Measurements from ENCODE around the gene TMBIM1.

- TF ChIP-seq ESRRA (CRISPR knock-in tag; IDR thresholded peaks at IDR 0.05; ENCODE audit: borderline replicate concordance) (no peak), MXD4 (CRISPR knock-in tag; IDR thresholded peaks at IDR 0.05; ENCODE audit: borderline replicate concordance) (no peak), ZNF532 (CRISPR knock-in tag; IDR thresholded peaks at IDR 0.05; ENCODE audit: borderline replicate concordance) (no peak), TEAD4 (CRISPR knock-in tag; IDR thresholded peaks at IDR 0.05) (no peak), GRHL2 (CRISPR knock-in tag; IDR thresholded peaks at IDR 0.05; ENCODE audit: insufficient replicate concordance, severe bottlenecking) (no peak), CTCF (IDR thresholded peaks at IDR 0.05) (no peak), SMAD4 (CRISPR knock-in tag; IDR thresholded peaks at IDR 0.05) (no peak), ATF6 (CRISPR knock-in tag; IDR thresholded peaks at IDR 0.05) (no peak), E2F5 (CRISPR knock-in tag; IDR thresholded peaks at IDR 0.05) (no peak), PREB (CRISPR knock-in tag; IDR thresholded peaks at IDR 0.05; ENCODE audit: borderline replicate concordance) (no peak), ZNF396 (CRISPR knock-in tag; IDR thresholded peaks at IDR 0.05; ENCODE audit: borderline replicate concordance) (no peak), FOXP1 (CRISPR knock-in tag; IDR thresholded peaks at IDR 0.05; ENCODE audit: borderline replicate concordance) (no peak), ZNF232 (CRISPR knock-in tag; IDR thresholded peaks at IDR 0.05) (no peak), CREB1 (CRISPR knock-in tag; IDR thresholded peaks at IDR 0.05) (no peak)
Observed at GRCh38 chr2:218331745-218332144, 39.4 kb upstream of the TMBIM1 start.

Measured in WTC11 (cell line).